Measurements from ENCODE around the gene PLEKHA6.
"Not testable (repeated sequence)": the region's sequence is repeated elsewhere in the genome, so short reads cannot be mapped to it uniquely, and the experiment has no call there.

Gene PLEKHA6

DNA sequence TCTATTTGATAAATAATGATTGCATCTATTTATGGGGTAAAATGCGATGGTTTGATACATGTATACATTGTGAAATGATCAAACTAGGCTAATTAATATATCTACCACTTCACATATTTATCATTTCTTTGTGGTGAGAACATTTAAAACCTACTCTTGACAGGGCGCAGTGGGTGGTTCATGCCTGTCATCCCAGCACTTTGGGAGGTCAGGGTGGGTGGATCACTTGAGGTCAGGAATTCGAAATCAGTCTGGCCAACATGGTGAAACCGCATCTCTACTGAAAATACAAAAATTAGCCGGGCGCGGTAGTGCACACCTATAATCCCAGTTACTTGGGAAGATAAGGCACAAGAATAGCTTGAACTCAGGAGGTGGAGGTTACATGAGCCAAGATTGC lies 25.3 kb downstream of the PLEKHA6 start:
- no peak for DNase-seq

DNA sequence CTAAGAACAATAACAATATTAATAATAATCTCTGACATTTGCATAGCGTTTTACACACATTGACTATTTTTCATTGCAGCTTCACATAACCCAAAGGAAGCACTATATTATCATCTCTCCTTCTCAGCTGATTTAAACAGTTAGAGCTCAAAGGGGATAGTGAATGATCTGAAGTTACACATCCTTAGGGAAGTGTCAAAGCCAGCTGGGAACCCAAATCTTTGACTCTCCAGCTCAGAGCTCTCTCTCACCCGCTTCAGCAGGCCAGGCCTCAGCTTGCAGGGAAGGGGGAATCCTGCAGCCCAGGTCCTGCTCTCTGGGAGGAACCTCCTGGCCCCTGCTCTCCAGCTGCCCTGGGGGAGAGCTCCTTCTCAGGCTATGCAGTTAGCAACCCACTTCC lies 26.3 kb downstream of the PLEKHA6 start:
- DNase-seq: no peak

DNA sequence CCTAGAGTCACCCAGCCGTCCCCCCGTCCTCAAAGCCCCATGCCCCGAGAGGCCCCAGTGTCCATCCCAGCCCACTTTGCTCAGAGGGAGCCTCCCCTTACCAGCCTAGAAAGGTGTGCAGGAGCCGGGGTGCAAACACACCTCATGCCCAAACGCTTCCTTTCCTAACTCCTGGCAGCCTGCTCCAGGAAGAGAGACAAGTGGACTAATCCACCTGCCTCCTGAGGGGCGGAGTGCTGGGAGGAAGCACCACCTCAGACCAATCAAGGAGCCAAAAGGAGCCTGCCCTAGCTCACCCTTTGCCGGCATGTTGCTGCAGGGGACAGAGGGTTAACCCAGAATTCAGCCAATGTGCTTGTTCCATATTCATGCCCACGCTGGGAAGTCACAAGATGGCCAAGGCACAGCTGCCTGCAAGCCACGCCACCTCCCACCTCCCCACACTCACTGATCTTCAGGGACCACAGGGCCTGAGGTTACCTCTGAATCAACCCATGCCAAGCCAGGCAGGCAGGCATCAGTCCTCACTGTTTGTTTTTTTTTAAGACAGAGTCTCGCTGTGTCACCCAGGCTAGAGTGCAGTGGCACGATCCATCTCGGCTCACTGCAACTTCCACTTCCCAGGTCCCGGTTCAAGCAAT lies 27.8 kb downstream of the PLEKHA6 start:
- no peak for DNase-seq

DNA sequence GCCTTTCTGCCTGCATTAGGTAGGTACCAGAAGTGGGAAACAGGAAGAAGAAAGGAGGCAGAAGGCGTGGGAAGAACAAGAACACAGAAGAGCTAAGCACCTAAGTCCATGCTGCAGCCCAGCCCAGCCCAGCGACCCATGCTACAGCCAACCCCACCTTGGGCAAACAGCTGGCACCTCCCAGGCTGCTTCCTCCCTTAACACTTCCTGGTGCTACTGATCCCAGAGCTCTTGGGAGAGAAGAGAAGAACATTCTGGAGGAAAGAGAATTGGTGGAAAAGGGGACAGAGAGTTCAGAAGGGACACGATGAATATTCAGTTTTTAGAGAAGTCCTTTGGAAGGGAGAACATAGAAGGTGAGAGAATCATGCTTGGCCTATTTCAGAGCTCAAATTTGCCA lies 28.5 kb downstream of the PLEKHA6 start:
- no peak for DNase-seq

DNA sequence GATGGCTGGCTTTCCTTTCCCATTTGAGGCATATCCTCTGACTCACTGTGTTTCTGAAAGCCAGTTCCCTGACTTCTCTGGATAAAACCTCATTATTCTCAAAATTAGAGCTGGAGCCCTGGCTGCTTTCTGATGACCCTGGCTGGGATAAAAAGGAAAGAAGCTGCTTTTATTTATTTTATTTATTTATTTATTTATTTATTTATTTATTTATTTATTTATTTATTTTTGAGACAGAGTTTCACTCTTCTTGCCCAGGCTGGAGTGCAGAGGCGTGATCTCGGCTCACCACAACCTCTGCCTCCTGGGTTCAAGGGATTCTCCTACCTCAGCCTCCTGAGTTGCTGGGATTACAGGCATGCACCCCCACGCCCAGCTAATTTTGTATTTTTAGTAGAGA lies 31.9 kb downstream of the PLEKHA6 start:
- not testable (repeated sequence) for DNase-seq

DNA sequence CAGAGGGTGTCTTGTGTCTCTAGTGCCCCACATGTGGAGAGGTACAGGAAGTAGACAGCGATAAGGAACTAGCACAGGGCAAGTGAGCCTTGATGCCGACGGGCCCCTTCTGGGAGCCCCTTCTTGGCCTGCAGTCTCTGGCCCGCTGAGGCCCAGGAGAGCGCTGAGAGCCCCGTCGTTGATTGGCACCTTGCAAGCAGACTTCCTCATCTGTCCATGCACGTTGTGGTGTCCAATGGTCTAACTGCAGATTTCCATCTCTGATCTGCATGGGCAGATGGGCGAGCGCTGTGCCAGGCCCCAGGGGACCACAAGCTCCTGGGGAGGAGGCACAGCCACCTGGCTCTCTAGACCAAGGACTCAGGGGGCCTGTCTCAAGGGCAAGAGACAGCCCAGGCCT lies 32.4 kb downstream of the PLEKHA6 start:
- DNase-seq: no peak

DNA sequence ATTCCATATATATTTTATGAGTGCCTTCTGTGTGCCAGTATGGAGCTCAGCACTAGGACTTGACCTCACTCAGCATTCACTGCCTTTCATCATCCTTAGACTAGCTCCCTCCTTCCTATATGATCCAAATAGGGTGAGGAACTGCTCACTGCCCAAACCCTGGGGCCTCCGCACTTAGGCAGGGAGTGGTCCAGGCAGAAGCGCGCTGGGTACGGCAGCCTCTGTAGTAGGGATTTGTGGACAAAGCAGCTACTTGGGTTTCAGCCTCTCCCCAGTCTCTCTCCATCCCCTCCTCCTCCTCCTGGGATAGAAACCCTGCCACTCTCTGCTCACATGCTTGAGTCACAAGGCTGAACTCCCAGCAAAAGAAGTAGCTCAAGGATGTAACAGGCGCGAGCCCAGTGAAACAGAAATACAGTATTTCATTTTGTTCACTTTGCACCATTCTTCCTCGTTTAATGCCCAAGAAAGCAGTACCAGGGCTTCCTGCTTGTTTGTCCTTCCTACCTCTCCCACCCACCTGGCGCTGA lies 32.9 kb downstream of the PLEKHA6 start:
- DNase-seq: no peak

DNA sequence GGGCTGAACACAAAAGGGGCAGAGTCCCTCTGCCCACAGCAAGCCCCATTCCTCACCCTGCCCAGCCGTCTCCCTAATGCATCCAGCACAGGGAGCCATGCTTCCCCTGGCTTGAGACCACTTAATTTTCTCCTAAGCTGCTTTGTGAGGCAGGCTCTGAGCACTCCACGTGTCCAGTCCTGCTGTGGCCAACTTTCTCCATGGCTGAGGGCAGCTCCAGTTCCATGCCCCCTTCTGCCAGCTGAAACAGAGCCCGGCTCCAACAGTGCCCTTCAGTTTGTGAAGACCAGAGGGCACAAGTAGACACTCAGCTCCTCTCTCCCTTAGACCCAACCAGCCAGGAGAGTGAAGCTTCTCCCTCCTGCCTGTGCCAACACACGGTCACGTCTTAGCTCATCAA lies 33.8 kb downstream of the PLEKHA6 start:
- DNase-seq: no peak

DNA sequence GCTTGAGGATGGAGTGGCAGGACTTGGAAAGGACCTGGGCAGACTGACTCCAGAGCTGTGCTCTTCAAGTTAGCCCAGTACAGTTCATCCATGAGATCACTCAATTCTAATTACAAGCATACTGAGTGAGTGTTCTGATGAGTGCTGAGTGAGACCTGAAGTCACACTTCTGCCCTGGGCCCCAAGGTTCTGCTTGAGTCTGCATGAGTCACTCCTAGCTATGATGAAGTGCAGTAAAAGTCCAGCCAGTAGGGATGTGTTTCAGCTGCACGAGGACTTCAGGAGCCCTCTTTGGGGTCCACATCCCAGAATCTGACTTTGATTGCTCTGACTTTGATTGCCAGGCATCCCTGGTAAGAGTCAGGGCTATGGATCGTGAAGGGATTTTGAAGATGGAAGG lies 35.8 kb downstream of the PLEKHA6 start:
- DNase-seq: no peak

DNA sequence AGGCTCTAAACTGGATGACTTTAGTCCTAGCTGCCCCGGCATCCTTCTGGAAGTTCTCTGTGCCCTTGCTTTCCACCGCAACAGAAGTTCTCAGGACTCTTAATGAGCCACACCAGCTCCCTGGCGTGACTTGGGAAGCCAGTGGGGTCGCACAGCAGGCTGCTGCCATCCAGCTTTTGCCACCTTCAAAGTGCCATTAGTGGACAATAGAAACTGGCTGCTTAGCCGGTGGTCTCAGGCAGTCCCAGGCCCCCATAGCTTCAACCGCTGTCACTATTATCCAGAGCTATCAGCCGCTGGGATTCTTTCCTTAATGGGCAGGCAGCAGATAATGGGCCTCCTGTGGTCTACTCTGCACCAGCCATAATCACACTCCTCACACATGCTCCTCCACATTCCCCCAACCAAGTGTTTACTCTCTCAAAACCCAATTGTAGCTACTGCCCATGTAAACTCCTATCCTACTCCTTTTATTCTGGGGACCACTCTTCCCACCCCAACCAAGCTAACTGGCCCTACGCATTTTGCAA lies 37.3 kb downstream of the PLEKHA6 start:
- no peak for DNase-seq

DNA sequence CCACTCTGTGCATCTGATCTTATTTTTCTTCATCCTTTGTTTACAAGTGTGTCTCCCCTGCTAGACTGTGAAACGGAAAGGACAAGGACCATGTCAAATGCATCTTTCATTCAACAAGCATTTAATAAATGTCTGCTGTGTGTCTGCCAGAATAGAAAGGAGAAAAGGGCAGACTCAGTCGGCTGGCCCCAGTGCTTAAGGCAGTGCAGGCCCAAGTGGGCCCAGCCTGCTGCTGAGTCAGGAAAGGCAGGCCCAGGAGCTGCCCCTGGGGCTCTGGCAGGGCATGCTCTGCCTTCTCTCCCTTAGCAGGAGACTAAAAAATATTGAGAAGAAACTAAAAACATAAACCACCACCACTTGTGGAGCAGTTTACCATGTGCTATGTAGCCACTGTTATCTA lies 38.1 kb downstream of the PLEKHA6 start:
- DNase-seq: no peak

DNA sequence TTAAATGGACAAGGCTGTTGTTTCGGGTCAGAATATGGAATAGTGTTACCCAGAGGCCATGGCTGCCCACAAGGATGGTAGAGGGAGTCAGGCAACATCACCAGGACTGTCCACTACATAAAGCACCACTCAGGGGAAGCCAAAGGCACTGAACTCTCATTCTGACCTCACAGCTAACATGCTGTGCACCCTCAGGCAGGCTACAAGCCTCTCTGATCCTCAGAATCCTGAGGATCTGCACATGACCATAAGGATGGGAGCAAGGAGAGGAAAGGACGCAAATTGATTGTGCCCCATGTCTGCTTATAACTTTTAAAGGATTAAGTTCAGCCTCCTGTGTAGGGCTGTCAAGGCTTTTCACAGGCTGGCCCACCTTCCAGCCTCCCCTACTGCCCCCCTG lies 38.7 kb downstream of the PLEKHA6 start:
- DNase-seq: no peak

DNA sequence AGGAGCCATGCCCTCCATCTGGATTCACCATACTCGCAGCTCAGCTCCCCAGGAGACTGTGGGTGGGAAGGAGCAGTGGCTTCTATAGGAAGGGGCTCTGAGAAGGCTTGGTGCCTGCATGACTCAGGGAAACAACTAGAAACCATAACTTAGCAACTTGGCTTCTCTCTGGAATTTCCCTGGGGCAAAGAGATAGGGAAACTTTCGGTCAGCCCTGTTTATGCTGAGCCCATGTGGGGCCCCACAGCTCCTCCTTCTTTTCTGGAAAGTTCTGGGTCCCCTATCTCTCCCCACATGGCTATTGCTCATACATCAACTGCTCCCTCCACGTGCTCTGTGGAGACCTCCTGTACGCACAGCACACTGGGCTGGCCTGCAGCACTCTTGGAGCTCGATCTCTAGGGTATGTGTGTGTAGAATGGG lies 39.3 kb downstream of the PLEKHA6 start:
- DNase-seq: no peak

DNA sequence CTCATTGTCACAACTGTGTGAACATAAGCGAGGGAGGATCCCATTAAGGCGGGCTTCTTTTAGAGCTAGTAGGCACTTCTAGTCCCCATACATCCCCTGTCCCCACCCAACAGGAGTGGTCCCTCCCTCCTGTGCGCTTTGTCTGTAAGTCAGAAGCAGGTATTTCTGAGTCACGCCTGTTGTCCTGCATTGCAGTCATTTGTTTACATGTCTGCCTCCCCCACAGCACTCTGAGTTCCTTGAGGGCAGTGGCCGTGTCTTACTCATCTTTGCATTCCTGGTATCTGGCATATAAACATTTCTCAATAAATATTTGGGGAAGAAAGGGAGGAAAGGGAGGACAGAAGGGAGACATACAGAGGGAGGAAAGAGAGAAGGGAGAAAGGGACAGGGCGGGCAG lies 40.3 kb downstream of the PLEKHA6 start:
- no peak for DNase-seq

DNA sequence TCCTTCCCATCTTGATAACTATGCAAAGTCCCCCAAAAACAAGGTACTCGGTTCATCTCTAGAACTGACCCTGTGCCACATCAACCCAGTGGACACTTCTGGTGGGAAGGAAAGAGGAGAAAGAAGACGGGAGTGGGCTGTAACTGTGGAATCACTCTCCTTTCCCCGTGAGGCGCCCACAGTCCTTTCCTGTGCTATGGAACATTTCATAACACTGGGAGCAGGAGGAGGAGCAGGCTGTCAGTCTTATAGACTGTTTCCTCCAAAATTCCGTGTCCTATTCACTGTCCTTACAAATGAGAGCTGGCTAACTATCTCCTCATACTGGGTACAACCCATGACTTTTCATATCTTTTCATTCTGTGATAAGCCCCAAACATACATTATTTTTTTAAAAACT lies 40.7 kb downstream of the PLEKHA6 start:
- DNase-seq: no peak

DNA sequence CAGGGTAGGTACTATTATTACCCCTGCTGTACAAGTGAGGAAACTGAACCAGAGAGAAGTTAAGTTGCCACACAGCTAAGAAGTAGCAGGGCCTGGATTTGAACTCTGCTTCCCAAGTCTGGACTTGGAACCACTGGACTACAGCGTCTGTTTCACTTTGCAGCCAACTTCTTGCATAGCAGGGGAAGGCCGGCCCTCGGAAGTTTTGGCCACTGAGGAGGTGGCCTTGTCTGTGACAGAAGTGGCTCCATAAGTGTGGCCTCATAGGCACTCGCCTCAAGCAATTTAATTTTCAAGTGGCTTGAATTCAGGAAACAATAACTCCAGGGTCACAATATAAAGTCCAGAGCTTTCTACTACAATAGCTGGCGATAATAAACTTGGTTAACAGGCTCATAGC lies 41.4 kb downstream of the PLEKHA6 start:
- no peak for DNase-seq

DNA sequence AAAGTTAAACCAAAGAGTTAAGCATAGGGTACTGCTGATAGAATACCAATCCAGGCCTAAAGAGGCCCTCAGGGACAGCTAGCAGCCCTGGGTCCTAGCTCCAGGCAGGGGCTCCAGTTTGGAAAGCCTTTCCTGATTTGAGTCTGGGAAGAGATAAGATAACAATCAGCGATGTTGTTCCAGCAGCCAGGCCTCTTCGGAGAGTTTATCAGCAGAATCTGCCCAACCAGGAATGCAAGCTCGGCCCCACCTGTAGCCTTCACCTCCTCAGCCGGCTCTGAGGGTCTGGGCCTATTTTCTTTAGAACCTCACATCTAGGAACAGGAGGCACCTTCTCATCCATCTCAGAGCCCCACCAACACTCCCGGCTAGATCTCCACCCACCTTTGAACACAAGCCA lies 42.6 kb downstream of the PLEKHA6 start:
- no peak for DNase-seq

DNA sequence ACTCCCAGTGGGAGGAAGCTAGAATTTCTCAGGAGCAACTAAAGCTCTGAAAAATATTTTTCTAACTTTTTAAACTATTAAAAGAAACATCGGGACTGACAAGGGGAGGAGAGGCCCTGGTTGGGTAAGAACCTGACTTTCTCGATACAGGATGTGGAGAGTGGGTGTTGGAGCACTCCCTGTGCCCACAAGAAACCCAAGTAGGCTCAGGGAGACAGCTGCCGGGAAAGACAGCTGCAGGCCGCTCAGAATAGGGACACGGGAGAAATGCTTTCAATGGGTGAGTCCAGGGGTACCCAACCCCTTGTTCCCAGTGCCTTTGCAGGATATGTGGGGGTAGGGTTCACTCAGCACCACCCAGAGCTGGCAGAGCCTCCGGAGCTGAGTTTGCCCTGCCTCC lies 43.6 kb downstream of the PLEKHA6 start:
- no peak for DNase-seq

DNA sequence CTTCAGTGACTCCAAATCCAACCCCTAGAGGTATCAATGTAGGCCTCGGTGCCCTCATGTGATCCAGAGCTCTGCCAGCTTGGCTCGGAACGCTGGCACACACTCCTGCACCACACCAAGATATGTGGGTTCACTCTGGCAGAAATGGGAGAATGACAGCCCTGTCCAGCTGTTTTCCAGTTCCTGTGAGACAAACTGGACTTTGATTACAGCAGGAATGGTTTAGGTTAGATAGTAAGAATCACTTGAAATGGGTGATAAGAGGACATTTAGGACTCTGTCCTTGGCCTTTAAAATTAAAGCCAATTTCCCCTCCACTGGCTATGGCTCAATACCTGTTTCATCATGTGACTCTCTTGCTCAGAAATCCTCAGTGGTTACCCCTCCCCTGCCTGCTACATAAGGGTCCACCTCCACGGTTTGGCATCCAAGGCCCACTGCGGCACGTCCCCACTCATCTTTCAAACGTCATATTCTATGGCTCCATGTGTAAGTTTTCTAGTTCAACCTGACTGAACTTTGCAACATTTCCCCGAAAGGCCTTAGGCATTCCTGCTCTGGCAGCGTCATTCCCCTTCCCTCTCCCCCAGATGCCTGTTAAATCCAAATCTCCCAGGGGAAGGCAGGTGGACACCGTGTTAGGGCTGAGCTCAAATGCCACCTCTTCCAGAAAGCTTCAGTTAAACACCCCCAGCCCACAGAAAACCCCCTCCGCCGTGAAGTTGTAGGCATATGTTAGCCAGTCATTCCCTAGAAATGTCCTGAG lies 44.7 kb downstream of the PLEKHA6 start:
- DNase-seq: no peak

DNA sequence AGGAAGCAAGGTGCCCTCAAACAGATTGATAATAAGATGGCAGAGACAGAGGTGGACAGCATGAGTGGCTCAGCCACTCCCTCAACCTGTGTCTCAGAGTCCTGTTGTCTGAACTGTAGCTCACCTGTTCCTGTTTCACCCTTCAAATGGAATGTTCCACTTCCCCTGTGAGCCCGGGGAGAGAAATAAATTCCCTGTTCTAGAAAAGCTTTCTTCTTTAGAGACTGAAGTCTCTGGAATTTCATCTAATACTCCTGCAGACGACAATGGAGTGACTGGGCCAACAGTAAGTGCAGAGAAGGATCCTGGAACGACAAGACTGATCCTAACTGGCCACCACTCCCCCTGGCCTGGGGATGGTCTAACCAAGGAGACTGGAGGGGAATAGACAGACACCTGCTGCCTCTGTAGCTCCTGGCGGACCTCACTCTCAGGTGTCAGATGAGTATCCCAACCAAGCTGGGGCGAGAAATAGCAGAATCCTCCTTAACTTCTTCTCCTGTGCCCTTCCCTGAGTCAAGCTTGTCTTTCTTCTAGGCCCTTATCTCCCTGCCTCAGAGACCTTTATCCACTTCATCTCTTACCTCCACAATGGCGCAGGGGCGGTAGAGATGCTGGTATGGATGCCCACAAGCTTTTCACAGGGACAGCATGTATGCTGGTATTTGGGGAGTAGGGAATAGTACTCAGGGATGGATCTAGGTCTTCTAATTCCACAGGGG lies 45.4 kb downstream of the PLEKHA6 start:
- no peak for DNase-seq

DNA sequence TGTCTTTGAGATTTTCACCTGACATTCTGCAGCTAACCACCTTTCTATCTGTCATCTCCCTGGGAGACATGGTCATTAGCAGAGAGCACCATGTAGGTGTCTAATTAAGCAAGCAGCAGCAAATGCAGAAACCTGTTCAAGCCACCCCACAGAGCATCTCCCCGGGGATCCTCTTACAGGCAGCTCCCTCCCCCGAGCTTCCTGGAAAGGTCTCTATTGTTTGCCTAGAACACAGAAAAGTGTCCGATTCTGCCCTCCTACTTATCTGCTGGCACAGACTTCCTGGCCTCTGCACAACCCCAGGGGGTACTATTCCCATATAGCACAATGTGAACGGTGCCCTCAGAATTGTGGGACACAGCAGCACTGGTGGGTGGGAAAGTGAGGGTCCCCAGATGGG lies 46.1 kb downstream of the PLEKHA6 start:
- DNase-seq: no peak

DNA sequence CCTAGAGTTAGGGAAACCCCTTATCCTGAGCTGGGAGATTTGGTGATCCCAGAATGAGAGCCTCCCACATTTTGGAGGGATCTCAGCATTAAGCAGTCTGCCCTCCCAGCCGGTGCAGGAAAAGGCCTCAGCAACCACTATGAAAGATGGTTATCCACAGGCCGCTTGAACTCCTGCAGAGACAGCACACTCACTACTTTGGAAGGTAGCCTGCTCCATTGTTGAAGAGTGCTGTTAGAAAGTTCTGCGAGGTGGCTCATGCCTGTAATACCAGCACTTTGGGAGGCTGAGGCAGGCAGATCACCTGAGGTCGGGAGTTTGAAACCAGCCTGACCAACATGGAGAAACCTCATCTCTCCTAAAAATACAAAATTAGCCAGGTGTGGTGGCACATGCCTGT lies 48.8 kb downstream of the PLEKHA6 start:
- DNase-seq: not testable (repeated sequence)

DNA sequence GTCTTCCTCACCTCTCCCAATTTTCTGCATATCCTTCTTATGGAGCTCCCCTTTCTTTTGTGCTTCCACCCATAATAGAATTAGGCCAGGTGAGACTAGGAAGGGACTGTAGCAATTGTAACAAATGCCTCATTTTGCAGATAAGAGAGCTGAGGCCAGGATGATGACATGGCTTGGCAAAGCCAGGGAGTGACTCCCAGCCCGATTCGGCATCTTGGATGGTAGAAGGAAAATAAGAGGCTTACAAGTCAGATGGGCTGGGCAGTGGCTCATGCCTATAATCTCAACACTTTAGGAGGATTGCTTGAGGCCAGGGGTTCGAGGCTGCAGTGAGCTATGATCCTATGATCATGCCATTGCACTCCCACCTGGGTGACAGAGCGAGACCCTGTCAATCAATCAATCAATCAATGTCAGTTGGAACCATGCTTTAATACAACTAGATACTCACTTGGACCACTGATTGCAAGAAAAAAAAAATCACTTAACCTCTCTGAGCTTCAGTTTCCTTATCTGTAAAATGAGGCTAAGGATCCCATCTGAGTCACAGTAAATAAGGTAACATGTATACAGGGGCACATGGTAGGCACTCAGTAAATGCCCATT lies 51.6 kb downstream of the PLEKHA6 start:
- no peak for DNase-seq
